ENCODE data around the gene RAB11B.

DNA sequence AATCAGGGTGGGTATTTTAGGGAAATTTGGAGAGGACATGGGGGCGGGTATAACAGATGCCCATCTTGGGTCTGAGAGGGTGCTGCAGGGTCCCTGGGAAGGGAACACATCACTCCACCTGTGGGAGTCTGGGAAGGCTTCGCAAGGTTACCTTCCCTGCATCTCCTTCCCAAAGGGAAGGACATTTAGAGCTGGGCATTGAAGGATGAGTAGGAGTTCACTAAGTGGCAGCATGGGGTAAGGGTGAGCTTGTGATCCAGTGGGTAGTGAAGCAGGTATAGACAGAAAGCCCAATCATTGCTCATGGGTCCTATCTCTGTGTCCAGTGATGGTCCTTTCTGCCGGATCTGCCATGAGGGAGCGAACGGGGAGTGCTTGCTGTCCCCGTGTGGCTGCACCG is 36.1 kb downstream of the RAB11B start:
- TF ChIP-seq, protein P1, sequence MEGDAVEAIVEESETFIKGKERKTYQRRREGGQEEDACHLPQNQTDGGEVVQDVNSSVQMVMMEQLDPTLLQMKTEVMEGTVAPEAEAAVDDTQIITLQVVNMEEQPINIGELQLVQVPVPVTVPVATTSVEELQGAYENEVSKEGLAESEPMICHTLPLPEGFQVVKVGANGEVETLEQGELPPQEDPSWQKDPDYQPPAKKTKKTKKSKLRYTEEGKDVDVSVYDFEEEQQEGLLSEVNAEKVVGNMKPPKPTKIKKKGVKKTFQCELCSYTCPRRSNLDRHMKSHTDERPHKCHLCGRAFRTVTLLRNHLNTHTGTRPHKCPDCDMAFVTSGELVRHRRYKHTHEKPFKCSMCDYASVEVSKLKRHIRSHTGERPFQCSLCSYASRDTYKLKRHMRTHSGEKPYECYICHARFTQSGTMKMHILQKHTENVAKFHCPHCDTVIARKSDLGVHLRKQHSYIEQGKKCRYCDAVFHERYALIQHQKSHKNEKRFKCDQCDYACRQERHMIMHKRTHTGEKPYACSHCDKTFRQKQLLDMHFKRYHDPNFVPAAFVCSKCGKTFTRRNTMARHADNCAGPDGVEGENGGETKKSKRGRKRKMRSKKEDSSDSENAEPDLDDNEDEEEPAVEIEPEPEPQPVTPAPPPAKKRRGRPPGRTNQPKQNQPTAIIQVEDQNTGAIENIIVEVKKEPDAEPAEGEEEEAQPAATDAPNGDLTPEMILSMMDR (IDR thresholded peaks at IDR 0.05) = no peak
- no peak for TF ChIP-seq POLR2AphosphoS5 (IDR thresholded peaks at IDR 0.05)
- no peak for TF ChIP-seq EP300 (IDR thresholded peaks at IDR 0.05)
- no peak for TF ChIP-seq POLR2A (IDR thresholded peaks at IDR 0.05)

All from stomach (tissue), 4 donors.